ENCODE data around the gene FUT7.

The FUT7 gene

DNA sequence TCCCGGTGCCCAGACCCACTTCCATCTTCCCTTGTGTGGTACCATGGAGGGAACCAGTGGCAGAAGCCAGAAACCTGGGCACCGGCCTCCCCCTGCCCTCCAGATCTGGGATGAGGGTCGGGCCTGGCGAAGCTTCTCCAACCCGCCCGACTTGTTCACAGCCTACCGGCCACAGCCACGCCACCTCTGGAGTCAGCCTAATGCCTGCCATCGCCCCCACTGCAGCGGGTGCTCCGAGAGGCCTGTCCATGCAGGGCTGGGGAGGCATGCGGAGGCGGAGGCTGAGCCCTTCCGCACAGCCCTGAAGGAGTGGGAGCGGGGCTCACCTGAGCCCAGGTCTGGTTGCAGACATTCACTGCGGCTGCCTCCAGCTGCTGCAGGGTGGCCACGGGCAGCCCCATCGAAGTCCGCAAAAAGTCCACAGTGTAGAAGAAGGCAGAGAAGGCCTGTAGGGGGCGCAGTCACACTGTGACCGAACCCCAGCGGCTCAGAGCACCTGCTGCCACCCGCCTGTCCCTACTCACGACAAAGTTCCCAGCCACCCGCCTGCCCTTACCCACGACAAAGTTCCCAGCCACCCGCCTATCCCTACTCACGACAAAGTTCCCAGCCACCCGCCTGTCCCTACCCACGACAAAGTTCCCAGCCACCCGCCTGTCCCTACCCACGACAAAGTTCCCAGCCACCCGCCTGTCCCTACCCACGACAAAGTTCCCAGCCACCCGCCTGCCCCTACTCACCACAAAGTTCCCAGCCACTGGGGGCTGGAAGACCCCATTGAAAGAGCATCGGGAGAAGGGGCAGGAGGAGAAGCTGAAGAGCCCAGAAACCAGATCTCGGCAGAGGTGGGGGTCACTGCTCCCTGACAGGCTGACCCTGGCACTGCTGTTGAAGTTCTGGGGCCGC, 17.9 kb upstream of the FUT7 start:
- DNase-seq (ENCODE audit: low read depth in 2 of 2), result no peak

DNA sequence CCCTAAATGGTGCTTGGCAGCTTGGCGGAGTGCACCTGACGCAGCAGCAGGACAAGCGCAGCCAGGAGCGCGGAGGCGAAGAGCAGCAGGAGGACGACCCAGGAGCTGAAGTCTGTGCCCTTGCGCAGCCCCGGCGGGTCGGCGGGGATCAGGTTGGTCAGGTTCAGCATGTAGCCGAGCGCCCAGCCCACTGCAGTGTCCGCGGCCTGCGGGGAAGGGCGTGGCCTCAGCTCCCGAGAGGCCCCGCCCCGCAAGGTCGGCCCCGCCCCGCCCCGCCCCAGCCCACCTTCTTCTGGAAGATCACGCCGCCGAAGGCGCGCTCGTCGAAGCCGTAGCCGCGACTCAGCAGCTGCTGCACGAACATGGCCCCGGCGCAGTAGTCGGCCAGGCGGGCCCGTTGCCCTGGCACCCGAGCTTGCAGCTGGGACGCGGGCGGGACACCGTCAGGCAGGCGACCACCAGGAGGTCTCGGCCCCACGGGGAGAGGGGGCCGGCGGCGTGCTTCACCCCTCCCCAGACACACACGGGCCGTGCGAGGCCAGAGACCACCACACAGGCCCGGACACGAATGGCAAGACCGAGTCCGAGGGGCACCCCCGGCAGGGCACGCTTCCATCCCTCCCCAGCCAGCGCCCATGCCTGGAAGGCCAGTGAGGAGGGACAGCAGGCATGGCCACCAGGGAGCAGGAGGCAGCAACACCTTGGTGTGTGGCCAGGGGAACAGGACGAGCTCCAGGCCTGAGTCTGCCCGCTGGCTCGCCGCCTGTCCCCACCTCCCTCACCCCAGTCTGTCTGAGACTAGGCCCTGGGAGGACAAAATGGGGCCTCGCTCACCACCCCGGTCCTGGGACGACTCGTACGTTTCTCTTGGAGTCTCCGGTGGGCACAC, 17.0 kb upstream of the FUT7 start:
- DNase-seq (ENCODE audit: low read depth in 2 of 2), result no peak

DNA sequence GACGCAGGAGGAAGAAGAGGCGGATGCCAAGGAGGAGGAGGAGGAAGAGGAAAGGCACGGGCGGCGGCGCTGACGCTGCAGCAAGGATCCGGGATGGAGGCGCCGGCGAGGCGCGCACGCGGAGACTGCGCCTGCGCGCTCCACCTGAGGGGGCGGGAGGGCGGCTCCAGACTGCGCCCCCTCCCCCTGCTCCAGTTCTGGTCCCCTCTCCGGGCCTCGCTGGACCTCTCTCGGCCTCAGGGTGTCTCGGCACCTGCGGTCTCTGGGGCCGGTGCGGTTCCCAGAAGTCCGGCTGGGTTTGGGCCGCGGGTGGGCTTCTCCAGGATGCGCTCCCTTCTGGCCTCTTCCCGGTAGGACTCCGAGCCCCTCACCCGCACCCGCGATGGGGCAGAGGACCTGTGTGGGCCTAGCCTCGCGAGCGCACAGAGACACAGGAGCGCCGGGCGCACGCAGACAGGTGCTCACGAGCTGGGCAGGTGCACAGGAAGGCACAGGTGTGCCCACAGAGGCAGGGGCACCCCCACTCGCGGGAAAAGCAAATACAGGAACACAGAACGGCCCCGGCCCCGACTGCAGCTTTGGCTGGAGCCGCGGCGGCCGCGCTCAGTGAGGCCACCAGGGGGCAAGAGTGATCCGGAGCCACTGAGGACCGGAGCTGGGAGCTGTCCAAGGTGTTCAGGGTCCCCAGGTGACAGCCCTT, 14.3 kb upstream of the FUT7 start, which contains the start of gene NPDC1:
Gene NPDC1 (minus strand): TSS at position 90 of the 700 bp plus-strand sequence. CDS start 188 bp downstream, outside the sequence.
- peak; percentile 50 to 64 for DNase-seq (ENCODE audit: low read depth in 2 of 2)

DNA sequence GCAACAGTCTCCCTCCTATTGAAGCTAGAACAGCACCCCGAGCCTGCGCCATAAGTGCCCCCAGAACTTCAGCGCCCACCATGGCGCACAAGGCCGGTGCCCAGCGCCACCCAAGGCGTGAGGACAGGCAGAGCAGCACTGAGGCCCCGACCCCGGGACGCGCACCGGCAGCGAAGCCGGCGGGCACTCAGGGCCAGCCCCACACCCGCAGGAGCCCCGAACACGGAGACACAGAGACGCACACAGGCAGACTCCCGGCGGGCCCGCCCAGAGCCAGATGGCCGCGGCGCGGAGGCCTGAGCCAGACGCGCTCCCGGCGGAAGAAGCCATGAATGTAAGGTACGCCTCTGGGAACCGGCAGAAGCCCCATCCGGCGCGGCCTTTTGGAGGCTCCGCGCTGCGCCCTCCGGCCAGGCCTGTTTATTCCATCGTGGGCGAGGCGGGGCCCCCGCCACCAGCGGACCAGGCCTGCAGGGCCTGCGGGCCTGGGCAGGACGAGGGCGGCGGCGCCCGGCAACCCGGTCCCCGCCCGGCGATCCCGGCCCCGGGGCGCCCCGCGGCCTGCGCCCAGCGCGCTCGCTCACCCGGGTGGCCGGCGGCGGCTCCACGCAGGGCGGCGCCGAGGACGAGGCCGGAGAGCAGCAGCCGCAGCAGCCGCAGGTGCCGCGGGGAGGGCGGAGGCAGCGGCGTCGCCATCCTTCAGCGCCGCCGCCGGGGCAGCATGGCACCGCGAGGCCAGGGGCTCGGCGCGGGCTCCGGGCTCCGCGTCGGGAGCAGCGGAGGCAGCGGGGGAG, 13.6 kb upstream of the FUT7 start:
- DNase-seq (ENCODE audit: low read depth in 2 of 2), result no peak

GRCh38 chr9:137044502-137045177, 12.8 kb upstream of the FUT7 start:
- no peak for DNase-seq (ENCODE audit: low read depth in 2 of 2)

GRCh38 chr9:137044037-137044436, 12.1 kb upstream of the FUT7 start:
- DNase-seq (ENCODE audit: low read depth in 2 of 2), result no peak

- DNase-seq (ENCODE audit: low read depth in 2 of 2), result no peak
Observed at GRCh38 chr9:137042751-137043727, 11.2 kb upstream of the FUT7 start.

DNA sequence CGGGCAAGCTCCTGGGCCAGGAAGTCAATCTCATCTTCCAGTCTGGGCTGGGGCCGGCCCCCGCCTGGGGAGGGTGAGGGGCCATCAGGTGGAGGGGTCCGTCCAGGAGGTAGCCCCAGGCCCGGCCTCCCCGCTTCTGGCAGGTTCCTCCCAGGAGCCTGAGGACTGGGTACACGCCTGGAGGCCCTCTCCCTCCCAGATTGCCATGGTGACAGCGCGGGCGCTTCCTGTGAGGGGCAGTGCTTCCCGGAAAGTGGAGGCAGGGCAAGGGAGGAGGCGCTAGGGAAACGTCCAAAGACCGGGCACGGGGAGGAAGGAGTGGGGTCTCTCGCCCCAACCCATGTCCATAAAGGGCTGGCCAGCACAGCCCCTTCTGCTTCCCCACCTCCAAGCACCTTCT, 9.2 kb upstream of the FUT7 start:
- no peak for DNase-seq (ENCODE audit: low read depth in 2 of 2)

DNA sequence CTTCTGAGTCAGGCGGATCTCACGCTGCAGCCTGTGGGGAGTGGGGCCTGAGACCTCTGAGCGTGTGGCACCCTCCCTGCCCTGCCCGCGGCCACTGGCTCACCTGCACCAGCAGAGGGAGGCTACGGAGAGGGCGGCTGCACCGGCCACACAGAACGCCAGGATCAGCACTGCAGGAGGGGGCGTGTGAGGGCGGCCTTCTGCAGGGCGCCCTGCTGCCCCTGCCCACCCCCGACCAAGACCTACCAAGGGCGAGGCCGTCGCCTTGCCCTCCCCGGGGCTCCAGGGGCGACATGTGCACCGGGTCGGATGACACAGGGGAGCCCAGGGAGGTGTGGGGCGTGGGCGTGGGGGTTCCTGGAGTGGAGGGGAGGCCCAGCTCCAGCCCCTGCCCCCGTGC, 8.7 kb upstream of the FUT7 start:
- DNase-seq (ENCODE audit: low read depth in 2 of 2), result no peak

GRCh38 chr9:137039611-137040366, 7.9 kb upstream of the FUT7 start:
- DNase-seq (ENCODE audit: low read depth in 2 of 2), result no peak

- no peak for DNase-seq (ENCODE audit: low read depth in 2 of 2)
Observed at GRCh38 chr9:137038916-137039315, 7.0 kb upstream of the FUT7 start.

DNA sequence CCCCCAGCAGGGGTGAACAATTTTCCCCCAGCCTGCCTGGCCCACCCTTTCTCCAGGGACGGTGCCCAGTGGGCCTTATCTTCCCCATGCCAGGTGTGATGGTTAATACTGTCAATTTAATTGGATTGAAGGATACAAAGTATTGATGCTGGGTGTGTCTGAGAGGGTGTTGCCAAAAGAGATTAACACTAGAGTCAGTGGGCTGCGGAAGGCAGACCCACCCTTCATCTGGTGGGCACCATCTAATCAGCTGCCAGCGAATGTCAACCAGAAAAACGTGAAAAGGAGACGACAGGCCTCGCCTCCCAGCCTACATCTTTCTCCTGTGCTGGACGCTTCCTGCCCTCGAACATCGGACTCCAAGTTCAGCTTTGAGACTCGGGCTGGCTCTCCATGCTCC, 5.6 kb upstream of the FUT7 start:
- DNase-seq (ENCODE audit: low read depth in 2 of 2), result no peak

- no peak for DNase-seq (ENCODE audit: low read depth in 2 of 2)
Observed at GRCh38 chr9:137037035-137037434, 5.1 kb upstream of the FUT7 start.

DNA sequence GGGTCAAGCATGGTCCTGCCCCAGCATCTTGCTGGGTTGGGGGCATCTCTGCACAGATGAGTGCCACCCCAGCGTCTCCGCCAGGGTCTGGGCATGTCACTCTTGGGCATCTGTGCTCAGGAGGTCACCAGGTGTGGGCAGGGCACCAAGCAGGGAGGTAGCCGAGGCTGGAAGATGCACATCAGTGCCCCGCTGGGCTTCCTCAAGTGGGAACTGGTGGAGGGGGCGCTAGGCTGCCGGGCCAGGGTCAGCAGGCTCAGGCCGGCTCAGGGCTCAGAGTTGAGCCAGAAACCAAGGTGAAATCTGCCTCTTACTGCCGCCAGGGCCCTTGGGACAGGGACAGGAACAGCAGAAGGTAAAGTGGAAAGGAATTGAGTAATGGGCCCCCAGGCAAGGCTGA, 4.0 kb upstream of the FUT7 start:
- DNase-seq (ENCODE audit: low read depth in 2 of 2), result no peak

DNA sequence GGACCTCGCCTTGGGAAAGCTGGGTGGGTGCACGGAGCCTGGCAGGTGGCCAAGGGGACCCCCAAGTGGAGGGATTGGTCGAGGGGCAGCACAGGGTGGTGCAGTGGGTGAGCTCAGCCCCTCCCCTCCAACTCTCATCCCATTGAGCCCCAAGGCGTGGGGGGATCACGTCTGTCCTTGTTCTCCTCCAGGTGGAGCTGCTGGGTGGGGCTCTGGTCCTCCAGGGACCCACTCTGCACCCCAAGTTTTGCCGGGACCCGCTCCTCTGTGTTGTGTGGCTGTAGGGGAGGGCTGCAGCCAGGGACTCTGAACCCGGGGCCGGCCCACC, 3.6 kb upstream of the FUT7 start:
- no peak for DNase-seq (ENCODE audit: low read depth in 2 of 2)

DNA sequence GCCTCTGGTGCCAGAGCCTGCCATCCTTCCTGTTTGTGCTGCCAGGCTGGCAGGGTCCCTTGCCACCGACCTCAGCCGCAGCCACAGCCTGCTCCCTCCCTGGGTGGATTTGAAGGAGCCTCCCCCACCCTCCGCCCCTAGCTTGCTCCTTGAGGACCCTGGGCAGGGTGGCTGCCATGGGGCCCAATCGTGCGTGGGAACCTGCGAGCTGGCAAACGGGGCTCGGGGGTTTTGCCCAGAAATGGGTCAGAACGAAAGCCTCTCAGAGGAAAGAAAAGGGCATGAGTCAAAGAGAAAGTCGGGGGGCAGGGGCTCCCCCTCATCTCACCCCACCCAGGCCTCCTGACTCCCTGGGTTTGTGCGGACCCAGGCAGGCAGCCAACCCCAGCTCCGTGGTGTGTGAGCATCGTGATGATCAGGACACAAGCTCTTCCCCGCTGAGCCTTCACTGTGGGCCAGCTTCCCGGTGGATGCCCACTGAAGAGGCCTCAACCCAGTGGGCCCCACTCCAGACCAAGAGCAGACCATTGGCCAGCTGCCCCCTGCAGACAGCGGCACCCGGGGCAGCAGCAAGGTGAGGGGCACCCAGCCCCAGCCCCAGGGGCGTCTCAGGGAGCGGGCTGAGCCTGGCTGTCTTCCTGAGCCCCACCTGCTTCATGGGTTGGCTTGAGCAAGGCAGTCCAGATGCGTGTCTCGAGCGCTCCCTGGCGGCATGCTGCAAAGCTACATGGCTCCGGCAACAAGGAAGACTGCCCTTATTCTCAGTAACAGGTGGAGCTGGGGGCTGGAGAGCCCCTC, 3.0 kb upstream of the FUT7 start:
- DNase-seq (ENCODE audit: low read depth in 2 of 2), result peak; percentile 67 to 75

DNA sequence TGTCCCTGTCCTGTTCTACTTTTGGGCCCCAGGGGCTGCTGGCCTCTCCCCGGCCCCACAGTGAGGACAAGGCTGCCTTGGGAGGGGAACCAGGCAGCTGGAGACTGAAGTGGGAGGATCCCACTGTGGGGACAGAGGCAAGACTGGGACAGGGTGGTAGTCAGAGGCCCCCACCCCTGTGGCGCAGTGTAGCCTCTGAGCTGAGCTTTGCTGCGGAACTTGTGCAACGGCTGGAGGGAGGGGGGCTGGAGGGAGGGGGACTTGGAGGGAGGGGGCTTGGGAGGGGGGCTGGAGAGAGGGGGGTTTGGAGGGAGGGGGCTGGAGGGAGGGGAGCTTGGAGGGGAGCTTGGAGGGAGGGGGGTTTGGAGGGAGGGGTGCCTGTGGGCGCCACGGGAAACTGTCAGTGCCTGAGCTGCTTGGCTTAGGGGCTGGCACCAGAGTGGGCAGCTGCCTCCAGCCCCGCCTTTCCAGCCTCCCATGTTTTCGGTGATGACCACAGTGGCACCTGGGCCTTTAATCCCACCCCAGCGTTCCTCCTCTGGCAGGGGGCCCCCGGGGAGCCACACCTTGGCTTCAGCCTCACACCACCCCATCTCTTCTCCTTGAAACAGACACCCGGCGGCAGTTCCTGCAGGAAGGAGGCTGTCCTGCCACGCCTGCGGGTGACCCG, 2.3 kb upstream of the FUT7 start:
- DNase-seq (ENCODE audit: low read depth in 2 of 2), result no peak

Data from stimulated activated CD8-positive, alpha-beta memory T cell treated with anti-CD3 and anti-CD28 coated beads, Interleukin-7, amount 100 ng/mL, for 1 hour (primary cell).